Ovary (tissue), 3 donors: Measurements from ENCODE around the gene AUTS2.

Source experiments
- CTCF ChIP-seq, 3 donors: fragments of 450-650 bp in 2 of 3; fragments of 200-600 bp in 1 of 3; IDR thresholded peaks; one replicate each; pipeline versions ENCODE4 v1.5.1 to v1.8.0; 2016 to 2022; ENCODE audit warnings: antibody characterized with exemption in 3 of 3, mild to moderate bottlenecking in 1 of 3
- EP300 ChIP-seq: sonication (generic); formaldehyde crosslinking; IDR thresholded peaks from one replicate; pipeline ENCODE4 v1.6.1; 2017; ENCODE audit warnings: antibody characterized with exemption
- POLR2A ChIP-seq: fragments of 450-650 bp; IDR thresholded peaks from one replicate; pipeline ENCODE4 v1.6.1; 2017; ENCODE audit warnings: antibody characterized with exemption, mild to moderate bottlenecking, moderate library complexity
- donor health status: DM: no; HTN: no; CAD: no.

GRCh38 chr7:69772718-69773436 is 174.6 kb downstream of the AUTS2 start:
- TF ChIP-seq CTCF (IDR thresholded peaks at IDR 0.05) (no peak), POLR2A (no peak), EP300 (no peak)
